HG03060 (cell line): ENCODE results near the gene NF1.

Source experiments
- ATAC-seq: cut with Tn5 transposase; IDR thresholded peaks from one replicate; pipeline ENCODE4 v1.9.1; 2021; ENCODE audit warnings: low read depth, moderate number of reproducible peaks; ENCODE audit not compliant: unreplicated experiment

NF1 gene

GRCh38 chr17:31393749-31394146, 299.0 kb downstream of the NF1 start:
- no peak for ATAC-seq

- no peak for ATAC-seq
Observed at GRCh38 chr17:31394544-31394943, 299.8 kb downstream of the NF1 start.

- ATAC-seq, result no peak
Observed at GRCh38 chr17:31397256-31397939, 302.6 kb downstream of the NF1 start.

- ATAC-seq, result no peak
Observed at GRCh38 chr17:31398381-31399311, 303.9 kb downstream of the NF1 start.

- no peak for ATAC-seq
Observed at GRCh38 chr17:31400481-31400950, 305.7 kb downstream of the NF1 start.

- ATAC-seq, result no peak
Observed at GRCh38 chr17:31401456-31402254, 306.9 kb downstream of the NF1 start.

GRCh38 chr17:31404028-31404949, 309.5 kb downstream of the NF1 start:
- ATAC-seq, result no peak

GRCh38 chr17:31405890-31406371, 311.2 kb downstream of the NF1 start:
- ATAC-seq, result no peak

GRCh38 chr17:31408586-31408985, 313.8 kb downstream of the NF1 start:
- ATAC-seq, result no peak

- no peak for ATAC-seq
Observed at GRCh38 chr17:31411707-31412285, 317.0 kb downstream of the NF1 start.

- no peak for ATAC-seq
Observed at GRCh38 chr17:31412511-31412910, 317.7 kb downstream of the NF1 start.

- ATAC-seq, result no peak
Observed at GRCh38 chr17:31413081-31413799, 318.5 kb downstream of the NF1 start.

GRCh38 chr17:31413874-31414549, 319.2 kb downstream of the NF1 start:
- no peak for ATAC-seq

GRCh38 chr17:31414550-31414918, 319.8 kb downstream of the NF1 start:
- ATAC-seq, result no peak

- ATAC-seq, result no peak
Observed at GRCh38 chr17:31415004-31415454, 320.3 kb downstream of the NF1 start.

- no peak for ATAC-seq
Observed at GRCh38 chr17:31415640-31416502, 321.1 kb downstream of the NF1 start.

GRCh38 chr17:31416503-31416923, 321.7 kb downstream of the NF1 start:
- no peak for ATAC-seq
